GM12875 (cell line): ENCODE data around the gene PAFAH1B1.

Source experiments
- H3K4me3 ChIP-seq: one replicate; pipeline ENCODE4 v1.5.1; 2011; ENCODE audit warnings: low read depth, low read length, control low read depth
- TF ChIP-seq, protein P1 (sequence below): IDR thresholded peaks from 2 replicates; pipeline ENCODE4 v1.5.1; 2011; ENCODE audit warnings: low read depth, mild to moderate bottlenecking, control low read depth, inconsistent platforms, low read length, moderate library complexity, borderline replicate concordance; ENCODE audit not compliant: insufficient read depth

PAFAH1B1 gene

DNA sequence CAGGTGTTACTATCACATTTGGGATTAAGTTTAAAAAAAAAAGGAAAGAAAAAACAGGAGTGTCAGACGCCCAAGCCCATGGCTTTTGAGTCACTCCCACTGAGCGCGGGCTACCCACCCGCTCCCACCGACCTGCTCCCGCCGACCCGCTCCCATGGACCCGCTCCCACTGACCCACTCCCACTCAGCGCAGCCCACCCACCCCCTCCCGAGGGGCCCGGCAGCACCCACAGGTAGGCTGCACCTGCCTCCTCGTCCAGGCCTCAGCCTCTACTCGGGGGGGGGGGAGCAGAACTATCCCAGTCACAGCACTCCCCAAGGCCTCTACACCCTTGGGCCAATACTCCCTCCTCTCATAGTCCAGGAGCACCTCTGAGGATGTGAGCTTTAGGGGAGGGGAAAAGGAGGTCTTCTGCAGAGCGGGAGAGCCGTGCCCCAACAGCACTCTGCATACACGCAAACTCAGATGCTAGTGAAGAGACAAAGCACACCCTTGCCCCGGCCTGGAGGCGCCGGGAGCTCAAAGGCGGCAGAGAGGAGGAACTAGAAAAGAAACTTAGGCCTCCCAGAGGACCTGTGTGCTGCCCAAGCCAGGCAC, 115.2 kb downstream of the PAFAH1B1 start:
- TF ChIP-seq, protein P1, sequence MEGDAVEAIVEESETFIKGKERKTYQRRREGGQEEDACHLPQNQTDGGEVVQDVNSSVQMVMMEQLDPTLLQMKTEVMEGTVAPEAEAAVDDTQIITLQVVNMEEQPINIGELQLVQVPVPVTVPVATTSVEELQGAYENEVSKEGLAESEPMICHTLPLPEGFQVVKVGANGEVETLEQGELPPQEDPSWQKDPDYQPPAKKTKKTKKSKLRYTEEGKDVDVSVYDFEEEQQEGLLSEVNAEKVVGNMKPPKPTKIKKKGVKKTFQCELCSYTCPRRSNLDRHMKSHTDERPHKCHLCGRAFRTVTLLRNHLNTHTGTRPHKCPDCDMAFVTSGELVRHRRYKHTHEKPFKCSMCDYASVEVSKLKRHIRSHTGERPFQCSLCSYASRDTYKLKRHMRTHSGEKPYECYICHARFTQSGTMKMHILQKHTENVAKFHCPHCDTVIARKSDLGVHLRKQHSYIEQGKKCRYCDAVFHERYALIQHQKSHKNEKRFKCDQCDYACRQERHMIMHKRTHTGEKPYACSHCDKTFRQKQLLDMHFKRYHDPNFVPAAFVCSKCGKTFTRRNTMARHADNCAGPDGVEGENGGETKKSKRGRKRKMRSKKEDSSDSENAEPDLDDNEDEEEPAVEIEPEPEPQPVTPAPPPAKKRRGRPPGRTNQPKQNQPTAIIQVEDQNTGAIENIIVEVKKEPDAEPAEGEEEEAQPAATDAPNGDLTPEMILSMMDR, result no peak
- H3K4me3 ChIP-seq, result peak overlapping the region; percentile 43

DNA sequence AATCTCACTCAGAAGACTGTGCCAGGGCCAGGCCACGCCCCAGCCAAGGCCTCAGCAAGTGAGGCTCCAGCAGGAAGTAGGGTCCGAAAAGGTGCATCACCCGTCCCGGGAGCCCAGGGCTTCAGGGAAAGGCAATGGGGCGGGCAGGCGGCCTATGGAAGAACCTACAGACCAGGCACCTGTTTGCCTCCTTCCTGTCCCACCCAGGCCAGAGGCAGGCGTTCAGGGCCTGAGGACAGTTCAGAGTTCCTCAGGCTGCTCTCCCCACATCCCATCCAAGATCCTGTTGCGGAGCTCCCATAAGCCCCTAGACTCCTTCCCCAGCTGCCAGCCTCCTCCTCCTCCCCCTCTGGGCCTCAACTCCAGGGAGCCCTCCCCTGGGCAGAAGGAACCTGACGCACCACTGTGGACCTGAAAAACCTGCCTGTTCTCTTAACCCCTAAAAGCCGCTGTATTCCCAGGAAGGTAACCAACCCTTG, 115.8 kb downstream of the PAFAH1B1 start:
- H3K4me3 ChIP-seq, result peak overlapping the region; percentile 43
- TF ChIP-seq, protein P1, result no peak

DNA sequence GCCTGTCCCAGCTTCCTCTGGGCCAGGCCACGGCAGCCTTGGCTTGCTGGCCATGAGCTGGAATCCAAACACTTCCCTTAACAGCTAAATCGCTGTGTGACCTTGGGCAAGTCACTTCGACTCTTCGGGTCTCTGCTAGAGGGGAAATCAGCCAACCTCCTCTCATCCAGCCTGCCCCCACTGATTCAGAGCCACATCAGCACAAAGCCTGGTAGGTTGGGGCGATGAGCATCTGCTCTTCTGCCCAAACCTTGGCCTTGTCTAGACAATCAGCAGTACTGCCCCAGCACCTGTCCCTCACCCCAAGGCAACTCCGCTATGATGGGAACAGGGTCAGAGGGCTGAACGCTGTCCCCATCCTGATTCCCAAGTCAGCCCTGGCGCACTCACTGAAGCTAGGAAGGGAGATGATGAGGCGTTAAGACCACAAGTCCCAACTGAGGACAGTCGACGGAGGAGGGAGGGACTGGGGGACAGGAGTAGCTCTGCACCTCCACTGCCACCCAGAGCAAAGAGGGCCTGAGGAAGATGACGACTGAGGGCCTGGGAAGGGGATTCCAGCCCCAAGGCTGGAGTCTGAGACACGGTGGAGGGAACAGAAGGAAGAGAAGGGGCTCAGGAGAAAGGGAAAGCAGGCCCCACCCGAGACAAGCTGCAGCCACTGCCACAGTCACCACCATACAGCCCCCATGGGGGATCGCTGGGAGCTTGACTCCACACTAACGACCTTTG, 116.8 kb downstream of the PAFAH1B1 start:
- peak overlapping the region; percentile 72 for H3K4me3 ChIP-seq
- TF ChIP-seq, protein P1, result no peak

DNA sequence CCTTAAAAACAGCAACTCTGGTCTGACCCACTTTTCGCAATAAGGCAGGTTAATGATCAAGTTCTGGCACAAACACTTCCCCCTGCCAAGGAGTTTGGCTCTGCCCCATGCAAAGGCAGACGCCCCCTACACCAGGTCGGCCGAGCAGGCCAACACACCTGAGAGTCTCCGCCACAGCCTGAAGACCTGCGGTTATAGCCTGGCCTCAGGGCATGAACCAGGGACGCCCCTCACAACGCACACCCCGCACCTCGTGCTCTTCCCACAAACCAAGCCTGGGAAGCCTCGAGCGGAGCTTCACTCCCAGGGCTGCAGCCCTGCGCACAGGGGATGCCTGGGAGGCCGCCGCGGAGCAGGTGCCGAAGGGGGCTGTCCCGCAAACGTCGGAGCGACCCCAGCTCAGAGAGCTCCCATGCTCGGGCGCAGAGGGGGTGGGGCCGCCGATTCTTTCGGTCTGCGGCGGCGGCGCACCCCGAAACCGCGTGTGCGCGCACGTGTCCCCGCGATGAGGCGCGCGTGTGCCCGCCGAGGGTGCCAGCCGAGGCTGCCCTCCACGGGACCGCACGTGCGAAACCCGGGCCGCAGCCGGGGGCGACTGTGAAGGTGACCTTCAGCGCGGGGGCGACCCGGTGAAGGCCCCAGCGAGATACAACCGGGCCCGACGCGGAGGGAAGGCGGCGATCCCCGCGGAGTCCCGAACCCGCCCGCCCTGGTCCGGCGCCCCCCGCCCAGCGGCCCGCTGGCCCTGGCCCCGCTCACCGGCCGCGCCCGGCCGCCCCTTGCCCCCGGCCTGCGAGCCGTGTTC, 117.6 kb downstream of the PAFAH1B1 start:
- TF ChIP-seq, protein P1, result no peak
- H3K4me3 ChIP-seq, result peak overlapping the region; percentile 72

DNA sequence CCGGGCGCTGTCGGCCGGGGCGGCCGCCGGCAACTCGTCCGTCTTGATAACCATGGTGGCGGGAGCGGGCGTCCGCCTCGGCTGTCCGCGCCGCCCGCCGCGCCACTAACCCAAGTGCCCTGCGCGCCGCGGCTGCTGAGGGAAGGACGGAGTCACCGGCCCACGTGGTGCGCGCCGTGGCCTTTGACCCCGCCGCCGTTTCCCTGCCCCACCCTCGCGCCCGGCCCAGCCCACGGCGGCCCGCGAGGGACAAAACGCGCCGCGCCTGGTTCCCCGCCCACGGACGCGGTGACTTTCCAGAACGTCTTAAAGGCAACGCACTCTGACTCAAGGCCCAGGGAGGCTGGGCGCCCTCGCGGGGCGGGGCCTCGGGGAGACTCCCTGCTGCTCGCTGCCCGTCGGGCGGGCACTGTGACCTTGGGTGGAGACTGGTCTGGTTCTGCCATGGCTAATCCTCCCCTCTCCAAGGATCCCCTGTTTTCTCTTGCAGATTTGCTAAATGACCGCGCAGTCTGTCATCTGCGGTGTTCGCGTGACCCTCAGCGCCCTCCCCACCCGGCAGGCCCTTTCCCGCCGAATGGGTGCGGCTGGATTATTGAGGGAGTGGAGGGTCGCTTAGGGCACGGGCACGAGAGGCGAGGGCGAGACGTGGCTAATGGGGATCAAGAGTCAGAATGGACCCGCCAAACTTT, 118.3 kb downstream of the PAFAH1B1 start, which contains the start of gene CLUH:
CLUH (minus strand) TSS at position 157 of the 692 bp plus-strand sequence; CDS start at position 54, 103 bp downstream.
- TF ChIP-seq, protein P1, result no peak
- H3K4me3 ChIP-seq, result peak within 1 kb of the TSS; percentile 72

DNA sequence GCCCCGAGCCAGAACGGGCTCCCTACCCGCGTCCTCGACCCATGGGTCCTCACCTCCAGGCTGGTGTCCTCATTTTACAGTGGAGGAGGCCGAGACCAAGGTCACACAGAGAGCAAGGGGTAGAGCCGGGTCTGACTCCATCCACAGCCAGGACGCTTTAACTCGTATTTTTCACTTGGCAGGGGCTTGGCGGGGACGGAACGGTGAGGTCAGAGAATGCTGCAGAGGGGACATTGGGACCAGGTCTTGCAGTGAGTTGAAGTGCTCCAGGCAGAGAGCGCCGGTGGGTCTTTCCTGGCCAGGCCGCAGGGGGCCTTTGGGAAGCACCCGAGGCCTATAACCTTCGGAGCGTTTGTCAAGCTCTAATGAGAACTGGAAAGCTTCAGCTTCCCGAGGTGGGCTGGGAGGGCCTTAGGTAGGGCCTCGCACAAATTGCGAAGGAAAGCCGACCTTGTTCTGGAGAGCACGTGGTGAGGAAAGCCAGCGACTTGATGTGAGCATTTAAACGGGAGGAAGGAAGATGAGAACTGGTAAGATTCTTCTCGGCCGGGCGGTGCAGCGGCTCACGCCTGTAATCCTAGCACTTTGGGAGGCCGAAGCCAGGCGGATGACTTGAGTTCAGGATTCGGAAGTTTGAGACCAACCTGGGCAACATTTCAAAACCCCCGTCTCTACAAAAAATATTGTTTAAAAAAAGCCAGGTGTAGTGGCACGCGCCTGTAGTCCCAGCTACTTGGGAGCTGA, 119.0 kb downstream of the PAFAH1B1 start:
- TF ChIP-seq, protein P1, result no peak
- peak overlapping the region; percentile 72 for H3K4me3 ChIP-seq
